H9 (cell line): ENCODE data around the gene FANCC. TPM values are rescaled to one million over a fixed set of nuclear protein-coding genes. Genes with fewer than 3 reads are reported as not detected.

Experiments
- DNase-seq: peaks from one replicate; pipeline ENCODE4 v3.0.0-alpha.2; 2017
- H2AFZ ChIP-seq: one replicate; pipeline ENCODE4 v1.6.1; 2013; ENCODE audit warnings: mild to moderate bottlenecking, low read length, control low read depth, moderate library complexity
- H2AK5ac ChIP-seq: 2 replicates; pipeline ENCODE4 v1.6.1; 2013; ENCODE audit warnings: low read length, control low read depth, mixed read lengths; ENCODE audit not compliant: insufficient read length
- H2BK120ac ChIP-seq: one replicate; pipeline ENCODE4 v1.6.1; 2013; ENCODE audit warnings: low read depth, mild to moderate bottlenecking, low read length, control low read depth, inconsistent platforms; ENCODE audit not compliant: poor library complexity, severe bottlenecking
- H2BK12ac ChIP-seq: 2 replicates; pipeline ENCODE4 v1.6.1; 2013; ENCODE audit warnings: low read length, control low read depth, mixed read lengths, low read depth; ENCODE audit not compliant: insufficient read length
- H2BK15ac ChIP-seq: 2 replicates; pipeline ENCODE4 v1.6.1; 2013; ENCODE audit warnings: low read depth, low read length, control low read depth
- H2BK20ac ChIP-seq: one replicate; pipeline ENCODE4 v1.6.1; 2013; ENCODE audit warnings: low read depth, mild to moderate bottlenecking, low read length, control low read depth, inconsistent platforms; ENCODE audit not compliant: poor library complexity, severe bottlenecking
- H2BK5ac ChIP-seq: 2 replicates; pipeline ENCODE4 v1.6.1; 2013; ENCODE audit warnings: low read length, control low read depth, mixed read lengths; ENCODE audit not compliant: insufficient read length
- H3K14ac ChIP-seq: 2 replicates; pipeline ENCODE4 v1.6.1; 2013; ENCODE audit warnings: low read length, control low read depth; ENCODE audit not compliant: insufficient read depth
- H3K18ac ChIP-seq: 2 replicates; pipeline ENCODE4 v1.6.1; 2013; ENCODE audit warnings: low read depth, mild to moderate bottlenecking, mixed read lengths, low read length, control low read depth; ENCODE audit not compliant: insufficient read length
- H3K23ac ChIP-seq: 2 replicates; pipeline ENCODE4 v1.6.1; 2013; ENCODE audit warnings: low read length, control low read depth, mixed read lengths, low read depth; ENCODE audit not compliant: insufficient read length
- H3K23me2 ChIP-seq: 2 replicates; pipeline ENCODE4 v1.6.1; 2013; ENCODE audit warnings: low read depth, mild to moderate bottlenecking, mixed read lengths, low read length, control low read depth; ENCODE audit not compliant: insufficient read length, poor library complexity, severe bottlenecking
- H3K27ac ChIP-seq: 2 replicates; pipeline ENCODE4 v1.5.1; 2013; ENCODE audit warnings: low read length, control low read depth, mixed read lengths, low read depth; ENCODE audit not compliant: insufficient read length
- H3K27me3 ChIP-seq: 2 replicates; pipeline ENCODE4 v1.6.1; 2013; ENCODE audit warnings: low read length, control low read depth, inconsistent platforms; ENCODE audit not compliant: insufficient read depth
- H3K4ac ChIP-seq: 2 replicates; pipeline ENCODE4 v1.6.1; 2013; ENCODE audit warnings: low read depth, mild to moderate bottlenecking, control low read depth, inconsistent platforms, low read length, moderate library complexity
- H3K4me1 ChIP-seq: 2 replicates; pipeline ENCODE4 v1.6.1; 2013; ENCODE audit warnings: low read length, control low read depth, inconsistent platforms; ENCODE audit not compliant: insufficient read depth
- H3K4me2 ChIP-seq: 2 replicates; pipeline ENCODE4 v1.6.1; 2013; ENCODE audit warnings: low read length, control low read depth, mixed read lengths; ENCODE audit not compliant: insufficient read length, insufficient read depth
- H3K56ac ChIP-seq: 2 replicates; pipeline ENCODE4 v1.6.1; 2013; ENCODE audit warnings: low read depth, mild to moderate bottlenecking, mixed read lengths, low read length, control low read depth; ENCODE audit not compliant: insufficient read length
- H3K79me1 ChIP-seq: 2 replicates; pipeline ENCODE4 v1.6.1; 2013; ENCODE audit warnings: low read depth, mild to moderate bottlenecking, moderate library complexity, low read length, control low read depth, inconsistent platforms; ENCODE audit not compliant: insufficient read depth, poor library complexity, severe bottlenecking
- H3K79me2 ChIP-seq: 2 replicates; pipeline ENCODE4 v1.6.1; 2013; ENCODE audit warnings: low read length, control low read depth, inconsistent platforms; ENCODE audit not compliant: insufficient read depth
- H3K9ac ChIP-seq: 2 replicates; pipeline ENCODE4 v1.6.1; 2013; ENCODE audit warnings: low read length, control low read depth, mixed read lengths; ENCODE audit not compliant: insufficient read length; ENCODE audit errors: extremely low read depth
- H3K9me3 ChIP-seq: one replicate; pipeline ENCODE4 v1.6.1; 2013; ENCODE audit warnings: low read depth, low read length, inconsistent platforms; ENCODE audit not compliant: control insufficient read depth
- H3T11ph ChIP-seq: one replicate; pipeline ENCODE4 v1.6.1; 2013; ENCODE audit warnings: mild to moderate bottlenecking, low read length, control low read depth, inconsistent platforms
- H4K20me1 ChIP-seq: one replicate; pipeline ENCODE4 v1.6.1; 2013; ENCODE audit not compliant: control insufficient read depth, insufficient read length, insufficient read depth
- H4K5ac ChIP-seq: 2 replicates; pipeline ENCODE4 v1.6.1; 2013; ENCODE audit warnings: low read depth, mild to moderate bottlenecking, mixed read lengths, low read length, control low read depth; ENCODE audit not compliant: insufficient read length
- H4K8ac ChIP-seq: replicated peaks from 2 replicates; pipeline ENCODE4 v1.6.1; 2013; ENCODE audit warnings: low read length, control low read depth, mixed read lengths, low read depth; ENCODE audit not compliant: insufficient read length
- H4K91ac ChIP-seq: 2 replicates; pipeline ENCODE4 v1.6.1; 2013; ENCODE audit warnings: low read depth, mild to moderate bottlenecking, moderate library complexity, mixed read lengths, low read length, control low read depth; ENCODE audit not compliant: insufficient read length
- H3K27ac Mint-ChIP-seq, 3 experiments: 2 replicates in 2 of 3; 3 replicates in 1 of 3; pipeline ENCODE4 v1.8.0; 2020 to 2021; ENCODE audit warnings: mixed read lengths in 3 of 3, mild to moderate bottlenecking in 1 of 3, moderate library complexity in 1 of 3
- H3K27me3 Mint-ChIP-seq: 2 replicates; pipeline ENCODE4 v1.8.0; 2021; ENCODE audit warnings: low read depth, mild to moderate bottlenecking, moderate library complexity, mixed read lengths
- H3K36me3 Mint-ChIP-seq, 3 experiments: 2 replicates in 2 of 3; 3 replicates in 1 of 3; pipeline ENCODE4 v1.8.0; 2020 to 2021; ENCODE audit warnings: low read depth in 3 of 3, mixed read lengths in 3 of 3; ENCODE audit not compliant: insufficient read depth in 1 of 3
- H3K4me1 Mint-ChIP-seq, 2 experiments: 2 replicates each; pipeline ENCODE4 v1.8.0; 2020; ENCODE audit warnings: mixed read lengths in 2 of 2
- H3K4me3 Mint-ChIP-seq, 2 experiments: 2 replicates in 1 of 2; 3 replicates in 1 of 2; pipeline ENCODE4 v1.8.0; 2020 to 2021; ENCODE audit warnings: mild to moderate bottlenecking in 2 of 2, mixed read lengths in 2 of 2, moderate library complexity in 1 of 2
- H3K9me3 Mint-ChIP-seq, 2 experiments: 2 replicates in 1 of 2; 3 replicates in 1 of 2; pipeline ENCODE4 v1.8.0; 2020; ENCODE audit warnings: mild to moderate bottlenecking in 2 of 2, mixed read lengths in 2 of 2, moderate library complexity in 1 of 2
- WGBS: extraction: QIAGEN DNeasy Blood & Tissue Kit; methylation state at CpG from one replicate; pipeline ENCODE4 v1.1.7; 2013; ENCODE audit warnings: missing lambda C conversion rate, low lambda C conversion rate, mixed read lengths; ENCODE audit not compliant: insufficient read length; ENCODE audit errors: extremely low coverage; 5-methylcytosine and 5-hydroxymethylcytosine counted together
- total RNA-seq: library from RNA; stranded (reverse); gene quantifications from 2 replicates; pipeline ENCODE4 v1.2.1, GENCODE V29; 2021
- TF ChIP-seq, protein P1 (sequence below): fragments of 200-600 bp; sonication (generic); conservative IDR thresholded peaks from 3 replicates; pipeline ENCODE4 v1.8.0; 2021; ENCODE audit warnings: antibody characterized with exemption, mild to moderate bottlenecking

The FANCC gene
- total RNA-seq, 1 experiment from 2014 or later = 14.6 TPM

DNA sequence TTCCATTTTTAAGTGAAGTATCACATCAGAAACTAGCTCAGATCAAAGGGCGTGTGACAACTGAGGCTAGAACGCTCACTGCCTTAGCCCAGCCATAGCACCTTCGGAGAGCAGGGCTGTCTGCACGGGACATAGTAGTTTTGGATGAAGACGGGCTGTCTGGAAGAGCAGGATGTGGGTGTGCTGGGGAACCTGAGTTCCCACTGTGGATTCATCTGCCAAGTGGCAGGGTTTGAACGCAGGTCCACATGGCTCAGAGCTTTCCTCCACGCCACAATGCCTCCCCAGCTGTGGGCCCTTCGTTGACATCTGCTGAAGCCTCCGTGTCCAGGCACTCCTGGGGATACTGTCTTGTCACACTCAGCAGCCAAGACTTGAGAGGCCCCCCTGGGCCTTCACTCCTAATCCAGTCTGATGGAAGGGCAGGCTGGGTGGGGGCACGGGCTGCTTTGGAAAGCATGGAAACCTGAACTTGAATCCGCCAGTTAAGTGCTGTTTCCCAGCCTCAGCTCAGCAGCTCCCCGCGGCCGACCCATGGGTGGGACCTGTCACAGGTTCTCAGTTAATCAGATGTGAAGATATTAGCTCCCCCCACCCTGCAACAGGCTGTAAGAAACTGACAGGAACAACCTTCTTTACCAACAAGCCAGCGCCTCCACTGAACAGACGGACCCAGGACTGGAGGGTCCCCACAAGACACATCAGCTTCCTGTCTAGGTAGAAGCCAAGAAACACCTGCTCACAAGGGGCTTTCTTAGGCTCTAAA lies 228.1 kb downstream of the FANCC start:
- Histone ChIP-seq H3K27me3 (no peaks in the 10 kb centered on the region), H3K14ac (no peak overlapping the region), H2BK15ac (no peak overlapping the region), H3T11ph (no peak overlapping the region), H3K79me2 (no peaks in the 10 kb centered on the region), H4K8ac (no peak overlapping the region), H4K5ac (no peak overlapping the region), H2AFZ (no peak overlapping the region), H3K18ac (no peak overlapping the region), H3K4ac (no peak overlapping the region), H4K91ac (no peak overlapping the region), H2BK12ac (no peak overlapping the region), H4K20me1 (no peaks in the 10 kb centered on the region), H3K4me1 (no peaks in the 10 kb centered on the region; the same call in 1 of the 2 replicates), H2BK20ac (no peak overlapping the region), H3K4me2 (no peak overlapping the region), H3K9ac (no peak overlapping the region), H2BK5ac (no peak overlapping the region), H2AK5ac (no peak overlapping the region), H3K23ac (no peak overlapping the region), H3K9me3 (no peaks in the 10 kb centered on the region), H3K79me1 (no peaks in the 10 kb centered on the region), H2BK120ac (no peak overlapping the region), H3K56ac (no peak overlapping the region), H3K27ac (no peak overlapping the region), H3K23me2 (no peaks in the 10 kb centered on the region)
- Mint-ChIP-seq H3K4me3 (no peak overlapping the region; a peak in 1 of 5 replicates), H3K27me3 (no peaks in the 10 kb centered on the region; the same call in 1 of the 2 replicates), H3K4me1 (peaks cover 32 to 47% of the 10 kb centered on the region in 2 experiments), H3K9me3 (no peaks in the 10 kb centered on the region), H3K36me3 (peaks cover 0 to 4% (median 4%) of the 10 kb centered on the region in 3 experiments; a peak in 1 of 7 replicates), H3K27ac (peak overlapping the region in 2 of 3 experiments; percentile 39 to 70; a peak in 2 of 7 replicates)
- no peak for DNase-seq
- WGBS = no CpG with 5 or more reads among the region's 16 CpGs
- TF ChIP-seq, protein P1, sequence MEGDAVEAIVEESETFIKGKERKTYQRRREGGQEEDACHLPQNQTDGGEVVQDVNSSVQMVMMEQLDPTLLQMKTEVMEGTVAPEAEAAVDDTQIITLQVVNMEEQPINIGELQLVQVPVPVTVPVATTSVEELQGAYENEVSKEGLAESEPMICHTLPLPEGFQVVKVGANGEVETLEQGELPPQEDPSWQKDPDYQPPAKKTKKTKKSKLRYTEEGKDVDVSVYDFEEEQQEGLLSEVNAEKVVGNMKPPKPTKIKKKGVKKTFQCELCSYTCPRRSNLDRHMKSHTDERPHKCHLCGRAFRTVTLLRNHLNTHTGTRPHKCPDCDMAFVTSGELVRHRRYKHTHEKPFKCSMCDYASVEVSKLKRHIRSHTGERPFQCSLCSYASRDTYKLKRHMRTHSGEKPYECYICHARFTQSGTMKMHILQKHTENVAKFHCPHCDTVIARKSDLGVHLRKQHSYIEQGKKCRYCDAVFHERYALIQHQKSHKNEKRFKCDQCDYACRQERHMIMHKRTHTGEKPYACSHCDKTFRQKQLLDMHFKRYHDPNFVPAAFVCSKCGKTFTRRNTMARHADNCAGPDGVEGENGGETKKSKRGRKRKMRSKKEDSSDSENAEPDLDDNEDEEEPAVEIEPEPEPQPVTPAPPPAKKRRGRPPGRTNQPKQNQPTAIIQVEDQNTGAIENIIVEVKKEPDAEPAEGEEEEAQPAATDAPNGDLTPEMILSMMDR = no peak
